ENCODE results near the gene EZR. TPM values are rescaled to one million over a fixed set of nuclear protein-coding genes. Genes with fewer than 3 reads are reported as not detected.

EZR gene
- polyA plus RNA-seq, 1 donor (not counting 4 experiments of a cell fraction or from before 2014, with no cell fraction given) = 277 TPM

DNA sequence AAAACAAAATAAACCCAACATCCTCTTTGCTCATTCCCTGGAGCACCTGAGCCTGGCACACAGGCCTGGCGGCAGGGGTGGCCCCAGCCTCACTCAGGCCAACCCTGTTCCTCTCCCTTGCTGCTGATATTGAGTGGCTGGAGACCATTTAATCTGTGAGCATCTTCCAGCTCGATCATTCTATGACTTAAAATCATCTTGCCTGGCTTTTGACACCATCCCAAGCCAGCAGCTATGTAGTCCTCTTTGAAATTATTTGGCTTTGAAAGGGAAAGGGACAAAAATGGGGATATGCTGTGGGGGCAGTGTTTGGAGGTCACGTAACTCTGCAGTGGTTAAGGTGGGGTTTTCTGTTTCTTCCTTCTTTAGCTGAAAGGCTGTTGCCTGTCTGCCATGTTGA is 22.8 kb downstream of the EZR start:
- H3K36me3 ChIP-seq (ENCODE audit: control insufficient read depth in 2 of 2, extremely low read depth in 1 of 2, insufficient read depth in 2 of 2, low read length in 2 of 2) = peaks cover 5 to 19% of the 10 kb centered on the region in 2 experiments
- H3K4me2 ChIP-seq (ENCODE audit: control insufficient read depth, extremely low read depth, insufficient read depth, low read depth, low read length) = no peak overlapping the region
- peaks cover 60% of the 10 kb centered on the region for H4K20me1 ChIP-seq (ENCODE audit: control insufficient read depth, extremely low read depth, insufficient read depth, low read length)
- H3K4me1 ChIP-seq (ENCODE audit: control insufficient read depth, extremely low read depth, insufficient read depth, low read length) = peaks cover 61% of the 10 kb centered on the region
- H3K9me3 ChIP-seq (ENCODE audit: control insufficient read depth, low read depth, low read length) = no peaks in the 10 kb centered on the region
- H3K9ac ChIP-seq (ENCODE audit: control insufficient read depth, extremely low read depth, insufficient read depth, low read length) = no peak overlapping the region
- FAIRE-seq (no peak), DNase-seq (ENCODE audit: low read depth, low spot score) (no peak)
- H3K27me3 ChIP-seq (ENCODE audit: control insufficient read depth, extremely low read depth, insufficient read depth, low read length) = no peaks in the 10 kb centered on the region
- TF ChIP-seq, protein P1, sequence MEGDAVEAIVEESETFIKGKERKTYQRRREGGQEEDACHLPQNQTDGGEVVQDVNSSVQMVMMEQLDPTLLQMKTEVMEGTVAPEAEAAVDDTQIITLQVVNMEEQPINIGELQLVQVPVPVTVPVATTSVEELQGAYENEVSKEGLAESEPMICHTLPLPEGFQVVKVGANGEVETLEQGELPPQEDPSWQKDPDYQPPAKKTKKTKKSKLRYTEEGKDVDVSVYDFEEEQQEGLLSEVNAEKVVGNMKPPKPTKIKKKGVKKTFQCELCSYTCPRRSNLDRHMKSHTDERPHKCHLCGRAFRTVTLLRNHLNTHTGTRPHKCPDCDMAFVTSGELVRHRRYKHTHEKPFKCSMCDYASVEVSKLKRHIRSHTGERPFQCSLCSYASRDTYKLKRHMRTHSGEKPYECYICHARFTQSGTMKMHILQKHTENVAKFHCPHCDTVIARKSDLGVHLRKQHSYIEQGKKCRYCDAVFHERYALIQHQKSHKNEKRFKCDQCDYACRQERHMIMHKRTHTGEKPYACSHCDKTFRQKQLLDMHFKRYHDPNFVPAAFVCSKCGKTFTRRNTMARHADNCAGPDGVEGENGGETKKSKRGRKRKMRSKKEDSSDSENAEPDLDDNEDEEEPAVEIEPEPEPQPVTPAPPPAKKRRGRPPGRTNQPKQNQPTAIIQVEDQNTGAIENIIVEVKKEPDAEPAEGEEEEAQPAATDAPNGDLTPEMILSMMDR (optimal IDR thresholded peaks at IDR 0.05 in 1 of 3, IDR thresholded peaks at IDR 0.05 in 1 of 3, conservative IDR thresholded peaks at IDR 0.05 in 1 of 3; ENCODE audit: extremely low read depth in 1 of 3, insufficient read depth in 2 of 3, low read length in 3 of 3) = no peak
- no peak for TF ChIP-seq EZH2 (IDR thresholded peaks at IDR 0.05; ENCODE audit: low read length)
- no peak overlapping the region for H2AFZ ChIP-seq (ENCODE audit: control insufficient read depth, low read length)
- dilution Hi-C loops (cut with MboI; ENCODE audit: extremely low pct_ligation_motif_present, low sequenced_read_pairs) = no loop called here
- no peak overlapping the region for H3K4me3 ChIP-seq (ENCODE audit: control insufficient read depth in 2 of 3, extremely low read depth in 1 of 3, insufficient read depth in 2 of 3, low read depth in 1 of 3, low read length in 3 of 3)
- no peak overlapping the region for H3K27ac ChIP-seq (ENCODE audit: control insufficient read depth, insufficient read depth, low read length)
- peaks cover 99% of the 10 kb centered on the region for H3K79me2 ChIP-seq (ENCODE audit: control insufficient read depth, insufficient read depth, low read length)
- H3K9me1 ChIP-seq (ENCODE audit: control insufficient read depth, extremely low read depth, insufficient read depth, low read length) = peaks cover 14% of the 10 kb centered on the region

DNA sequence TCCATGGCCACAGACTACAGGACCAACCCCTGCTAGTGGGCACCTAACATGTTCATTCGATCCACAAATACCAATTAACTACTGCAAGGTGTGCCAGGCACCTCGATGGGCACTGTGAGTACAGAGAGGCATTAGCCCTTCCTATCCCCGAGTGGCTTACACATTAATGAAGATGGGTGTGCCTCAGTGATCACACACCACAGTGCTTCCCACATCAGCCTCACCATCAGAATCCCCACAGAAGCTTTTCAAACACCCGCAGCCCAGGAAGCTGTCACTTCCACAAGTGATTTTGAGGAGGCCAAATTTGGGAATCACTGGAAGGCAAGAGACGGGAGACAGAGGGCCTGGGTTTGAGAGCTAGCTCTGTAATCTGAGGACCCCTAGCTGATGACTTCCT is 23.7 kb downstream of the EZR start:
- Histone ChIP-seq H3K9me3 (ENCODE audit: control insufficient read depth, low read depth, low read length) (no peaks in the 10 kb centered on the region), H3K4me3 (ENCODE audit: control insufficient read depth in 2 of 3, extremely low read depth in 1 of 3, insufficient read depth in 2 of 3, low read depth in 1 of 3, low read length in 3 of 3) (no peak overlapping the region), H3K79me2 (ENCODE audit: control insufficient read depth, insufficient read depth, low read length) (peaks cover 99% of the 10 kb centered on the region), H3K4me2 (ENCODE audit: control insufficient read depth, extremely low read depth, insufficient read depth, low read depth, low read length) (no peak overlapping the region), H3K27me3 (ENCODE audit: control insufficient read depth, extremely low read depth, insufficient read depth, low read length) (no peaks in the 10 kb centered on the region), H3K27ac (ENCODE audit: control insufficient read depth, insufficient read depth, low read length) (peak overlapping the region; percentile 24), H3K9ac (ENCODE audit: control insufficient read depth, extremely low read depth, insufficient read depth, low read length) (no peak overlapping the region), H3K36me3 (ENCODE audit: control insufficient read depth in 2 of 2, extremely low read depth in 1 of 2, insufficient read depth in 2 of 2, low read length in 2 of 2) (peaks cover 5 to 19% of the 10 kb centered on the region in 2 experiments), H4K20me1 (ENCODE audit: control insufficient read depth, extremely low read depth, insufficient read depth, low read length) (peaks cover 59% of the 10 kb centered on the region), H3K4me1 (ENCODE audit: control insufficient read depth, extremely low read depth, insufficient read depth, low read length) (peaks cover 66% of the 10 kb centered on the region), H3K9me1 (ENCODE audit: control insufficient read depth, extremely low read depth, insufficient read depth, low read length) (peaks cover 16% of the 10 kb centered on the region), H2AFZ (ENCODE audit: control insufficient read depth, low read length) (no peak overlapping the region)
- FAIRE-seq (no peak), DNase-seq (ENCODE audit: low read depth, low spot score) (no peak)
- dilution Hi-C loops (cut with MboI; ENCODE audit: extremely low pct_ligation_motif_present, low sequenced_read_pairs) = no loop called here
- TF ChIP-seq EZH2 (IDR thresholded peaks at IDR 0.05; ENCODE audit: low read length) = no peak
- TF ChIP-seq, protein P1 (optimal IDR thresholded peaks at IDR 0.05 in 1 of 3, IDR thresholded peaks at IDR 0.05 in 1 of 3, conservative IDR thresholded peaks at IDR 0.05 in 1 of 3; ENCODE audit: extremely low read depth in 1 of 3, insufficient read depth in 2 of 3, low read length in 3 of 3) = no peak
